ENCODE data around the gene OR1M1.

DNA sequence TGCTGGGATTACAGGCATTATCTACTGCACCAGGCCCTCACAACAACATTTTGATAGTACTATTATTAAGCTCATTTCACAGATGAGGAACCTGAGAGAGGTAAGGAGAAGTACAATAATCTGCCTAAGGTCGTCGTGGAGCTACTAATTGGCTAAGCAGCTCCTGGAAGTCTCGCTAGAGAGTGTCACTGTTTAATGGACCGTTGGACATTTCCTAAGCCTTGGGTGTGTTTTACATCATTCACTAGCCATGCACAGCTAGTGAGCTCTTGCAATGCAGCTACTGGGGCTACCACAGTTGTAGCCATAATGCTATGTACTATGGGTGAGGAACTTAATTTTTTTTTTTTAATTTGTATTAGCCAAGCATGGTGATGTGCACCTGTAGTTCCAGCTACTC lies 34.0 kb upstream of the OR1M1 start:
- TF ChIP-seq, protein P1, sequence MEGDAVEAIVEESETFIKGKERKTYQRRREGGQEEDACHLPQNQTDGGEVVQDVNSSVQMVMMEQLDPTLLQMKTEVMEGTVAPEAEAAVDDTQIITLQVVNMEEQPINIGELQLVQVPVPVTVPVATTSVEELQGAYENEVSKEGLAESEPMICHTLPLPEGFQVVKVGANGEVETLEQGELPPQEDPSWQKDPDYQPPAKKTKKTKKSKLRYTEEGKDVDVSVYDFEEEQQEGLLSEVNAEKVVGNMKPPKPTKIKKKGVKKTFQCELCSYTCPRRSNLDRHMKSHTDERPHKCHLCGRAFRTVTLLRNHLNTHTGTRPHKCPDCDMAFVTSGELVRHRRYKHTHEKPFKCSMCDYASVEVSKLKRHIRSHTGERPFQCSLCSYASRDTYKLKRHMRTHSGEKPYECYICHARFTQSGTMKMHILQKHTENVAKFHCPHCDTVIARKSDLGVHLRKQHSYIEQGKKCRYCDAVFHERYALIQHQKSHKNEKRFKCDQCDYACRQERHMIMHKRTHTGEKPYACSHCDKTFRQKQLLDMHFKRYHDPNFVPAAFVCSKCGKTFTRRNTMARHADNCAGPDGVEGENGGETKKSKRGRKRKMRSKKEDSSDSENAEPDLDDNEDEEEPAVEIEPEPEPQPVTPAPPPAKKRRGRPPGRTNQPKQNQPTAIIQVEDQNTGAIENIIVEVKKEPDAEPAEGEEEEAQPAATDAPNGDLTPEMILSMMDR (IDR thresholded peaks at IDR 0.05), result no peak
- TF ChIP-seq EP300 (IDR thresholded peaks at IDR 0.05) (no peak), POLR2A (IDR thresholded peaks at IDR 0.05) (no peak)
